Upper lobe of left lung (tissue), 6 donors: ENCODE measurements around the gene COBL. TPM values are rescaled to one million over a fixed set of nuclear protein-coding genes. Genes with fewer than 3 reads are reported as not detected.

Source experiments
- ATAC-seq, 2 donors: fragments of 200-7000 bp; cut with Tn5 transposase; one replicate each; pipeline ENCODE4 v1.9.1; 2022; ENCODE audit warnings: mild to moderate bottlenecking in 2 of 2, moderate library complexity in 2 of 2; ENCODE audit not compliant: low FRiP score in 2 of 2
- DNase-seq, 2 donors: peaks; one replicate each; pipeline ENCODE4 v3.0.0-alpha.2; 2019 to 2020
- H3K27ac ChIP-seq, 4 donors: fragments of 200-600 bp; sonication (generic); one replicate each; pipeline ENCODE4 v1.5.1; 2016 to 2019
- H3K27me3 ChIP-seq, 4 donors: fragments of 200-600 bp; sonication (generic); one replicate each; pipeline ENCODE4 v1.5.1; 2017 to 2019
- H3K36me3 ChIP-seq, 4 donors: fragments of 200-600 bp; sonication (generic); one replicate each; pipeline ENCODE4 v1.5.1; 2016 to 2019
- H3K4me1 ChIP-seq, 4 donors: fragments of 200-600 bp; sonication (generic); one replicate each; pipeline ENCODE4 v1.5.1; 2018 to 2019
- H3K4me3 ChIP-seq, 4 donors: fragments of 200-600 bp; sonication (generic); one replicate each; pipeline ENCODE4 v1.5.1; 2017 to 2019; ENCODE audit warnings: mild to moderate bottlenecking in 2 of 4, moderate library complexity in 1 of 4
- H3K9me3 ChIP-seq, 4 donors: fragments of 200-600 bp; sonication (generic); one replicate each; pipeline ENCODE4 v1.5.1; 2018 to 2019
- EP300 ChIP-seq, 4 donors: sonication (generic); formaldehyde crosslinking; IDR thresholded peaks; one replicate each; pipeline ENCODE4 v1.5.1; 2017; ENCODE audit warnings: antibody characterized with exemption in 4 of 4, control low read depth in 2 of 4
- POLR2A ChIP-seq, 4 donors: fragments of 450-650 bp; IDR thresholded peaks; one replicate each; pipeline ENCODE4 v1.5.1; 2016 to 2017; ENCODE audit warnings: antibody characterized with exemption in 4 of 4, mild to moderate bottlenecking in 2 of 4
- POLR2AphosphoS5 ChIP-seq, 2 donors: sonication (generic); formaldehyde crosslinking; IDR thresholded peaks; one replicate each; pipeline ENCODE4 v1.5.1; 2017; ENCODE audit warnings: antibody characterized with exemption in 2 of 2
- WGBS, 2 donors: methylation state at CpG; one replicate each; pipeline ENCODE4 v1.1.5; 2017 to 2018; 5-methylcytosine and 5-hydroxymethylcytosine counted together
- total RNA-seq, 6 donors: library from RNA; depleted of rRNA in 4 of 6; stranded (reverse); fragments of >200 nt in 4 of 6; gene quantifications; one replicate each; pipeline versions ENCODE4 v1.1.0 to v1.2.1, GENCODE V29; 2016 to 2021
- TF ChIP-seq, protein P1 (sequence below), 6 experiments: fragments of 450-650 bp in 4 of 6; fragments of 200-600 bp in 2 of 6; sonication (generic) in 2 of 6; IDR thresholded peaks; one replicate each; pipeline ENCODE4 v1.5.1; 2016 to 2019; ENCODE audit warnings: antibody characterized with exemption in 6 of 6
- donor health status: DM: no; HTN: no; CAD: no; lungs with moderate emphysema.
- donor health status: DM: no; HTN: yes; CAD: no; lungs with severe emphysema.

COBL gene
- total RNA-seq, 6 donors from 2014 or later = 27.0 to 54.7 (median 36.8) TPM

DNA sequence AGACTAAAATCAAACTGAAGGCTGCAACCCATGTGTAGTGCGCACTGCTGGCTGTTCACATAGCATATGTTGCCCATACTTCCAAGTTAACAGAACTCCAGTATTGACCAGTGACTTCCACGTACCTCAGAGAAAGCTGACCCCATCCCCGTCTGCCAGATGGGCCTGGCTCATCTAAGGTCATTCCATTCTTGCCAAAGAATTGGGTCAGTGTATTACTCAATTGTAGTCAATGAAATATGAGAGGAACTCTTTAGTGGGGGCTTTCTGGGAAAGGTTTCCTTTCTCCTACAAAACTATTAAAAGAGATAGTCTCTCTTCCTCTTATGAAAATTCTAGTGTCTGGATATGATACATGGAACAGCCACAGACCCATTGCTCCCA, 238.6 kb downstream of the COBL start:
- H3K9me3 ChIP-seq = no peaks in the 10 kb centered on the region

GRCh38 chr7:51077316-51077986, 239.2 kb downstream of the COBL start:
- H3K27ac ChIP-seq = no peak overlapping the region
- no peak for ATAC-seq
- TF ChIP-seq POLR2A (IDR thresholded peaks at IDR 0.05) (no peak), EP300 (IDR thresholded peaks at IDR 0.05) (no peak), POLR2AphosphoS5 (IDR thresholded peaks at IDR 0.05) (no peak)
- TF ChIP-seq, protein P1, sequence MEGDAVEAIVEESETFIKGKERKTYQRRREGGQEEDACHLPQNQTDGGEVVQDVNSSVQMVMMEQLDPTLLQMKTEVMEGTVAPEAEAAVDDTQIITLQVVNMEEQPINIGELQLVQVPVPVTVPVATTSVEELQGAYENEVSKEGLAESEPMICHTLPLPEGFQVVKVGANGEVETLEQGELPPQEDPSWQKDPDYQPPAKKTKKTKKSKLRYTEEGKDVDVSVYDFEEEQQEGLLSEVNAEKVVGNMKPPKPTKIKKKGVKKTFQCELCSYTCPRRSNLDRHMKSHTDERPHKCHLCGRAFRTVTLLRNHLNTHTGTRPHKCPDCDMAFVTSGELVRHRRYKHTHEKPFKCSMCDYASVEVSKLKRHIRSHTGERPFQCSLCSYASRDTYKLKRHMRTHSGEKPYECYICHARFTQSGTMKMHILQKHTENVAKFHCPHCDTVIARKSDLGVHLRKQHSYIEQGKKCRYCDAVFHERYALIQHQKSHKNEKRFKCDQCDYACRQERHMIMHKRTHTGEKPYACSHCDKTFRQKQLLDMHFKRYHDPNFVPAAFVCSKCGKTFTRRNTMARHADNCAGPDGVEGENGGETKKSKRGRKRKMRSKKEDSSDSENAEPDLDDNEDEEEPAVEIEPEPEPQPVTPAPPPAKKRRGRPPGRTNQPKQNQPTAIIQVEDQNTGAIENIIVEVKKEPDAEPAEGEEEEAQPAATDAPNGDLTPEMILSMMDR (IDR thresholded peaks at IDR 0.05) = no peak
- H3K27me3 ChIP-seq = no peaks in the 10 kb centered on the region
- WGBS, 2 donors = 84 to 94% methylated on average over 3 of the region's 3 CpGs
- no peaks in the 10 kb centered on the region for H3K4me1 ChIP-seq
- no peak for DNase-seq
- no peak overlapping the region for H3K4me3 ChIP-seq
- H3K36me3 ChIP-seq = no peaks in the 10 kb centered on the region
- no peaks in the 10 kb centered on the region for H3K9me3 ChIP-seq

More for the DNA sequence above, 238.6 kb downstream of the COBL start:
- DNase-seq = no peak
- ATAC-seq = peak in 1 of 2 donors; percentile 41
- H3K27me3 ChIP-seq = no peaks in the 10 kb centered on the region
- 50 to 90% methylated on average over 2 to 3 of the region's 3 CpGs for WGBS, 2 donors
- no peak overlapping the region for H3K27ac ChIP-seq
- TF ChIP-seq, protein P1 (IDR thresholded peaks at IDR 0.05) = no peak
- TF ChIP-seq EP300 (IDR thresholded peaks at IDR 0.05) = no peak
- TF ChIP-seq POLR2AphosphoS5 (IDR thresholded peaks at IDR 0.05) = no peak
- TF ChIP-seq POLR2A (IDR thresholded peaks at IDR 0.05) = no peak
- H3K36me3 ChIP-seq = no peaks in the 10 kb centered on the region
- H3K4me3 ChIP-seq = no peak overlapping the region
- no peaks in the 10 kb centered on the region for H3K4me1 ChIP-seq

- Histone ChIP-seq H3K4me1 (no peaks in the 10 kb centered on the region), H3K27me3 (no peaks in the 10 kb centered on the region), H3K4me3 (no peak overlapping the region), H3K9me3 (no peaks in the 10 kb centered on the region), H3K27ac (no peak overlapping the region), H3K36me3 (no peaks in the 10 kb centered on the region)
- WGBS, 2 donors = 73 to 74% methylated on average over 11 of the region's 11 CpGs
- no peak for DNase-seq
- ATAC-seq = no peak
- TF ChIP-seq, protein P1 (IDR thresholded peaks at IDR 0.05) = no peak
- no peak for TF ChIP-seq EP300 (IDR thresholded peaks at IDR 0.05)
- no peak for TF ChIP-seq POLR2A (IDR thresholded peaks at IDR 0.05)
- TF ChIP-seq POLR2AphosphoS5 (IDR thresholded peaks at IDR 0.05) = no peak
These were observed 240.7 kb downstream of the COBL start for GRCh38 chr7:51075681-51076580.

DNA sequence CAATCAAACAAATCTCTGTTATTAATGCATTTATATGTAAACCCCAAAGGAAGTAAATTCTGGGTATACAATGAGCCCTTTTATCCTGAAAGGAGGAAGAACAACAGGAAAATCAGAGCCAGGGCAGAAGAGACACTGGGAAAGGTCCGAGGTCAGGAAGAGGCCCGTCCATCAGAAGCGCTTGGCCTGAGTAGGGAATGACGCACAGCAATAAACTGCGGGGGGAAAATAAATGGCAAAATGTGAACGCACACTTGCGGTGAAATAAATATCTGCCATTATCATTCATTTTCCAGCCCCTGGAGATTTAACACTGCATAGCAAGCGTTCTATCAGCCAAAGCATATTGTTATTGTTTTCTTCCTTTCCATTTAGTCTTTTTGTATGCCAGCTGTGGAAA, 243.4 kb downstream of the COBL start:
- TF ChIP-seq, protein P1 (IDR thresholded peaks at IDR 0.05) = no peak
- no peak for TF ChIP-seq EP300 (IDR thresholded peaks at IDR 0.05)
- no peak for TF ChIP-seq POLR2A (IDR thresholded peaks at IDR 0.05)
- no peak for TF ChIP-seq POLR2AphosphoS5 (IDR thresholded peaks at IDR 0.05)
- Histone ChIP-seq H3K4me1 (peaks cover 0 to 21% (median 10%) of the 10 kb centered on the region in 4 donors), H3K27me3 (no peaks in the 10 kb centered on the region), H3K4me3 (no peak overlapping the region), H3K36me3 (no peaks in the 10 kb centered on the region), H3K27ac (no peak overlapping the region), H3K9me3 (no peaks in the 10 kb centered on the region)
- ATAC-seq = no peak
- WGBS, 2 donors = 77 to 84% methylated on average over 8 of the region's 8 CpGs
- DNase-seq = no peak
